HG03175 (cell line): Measurements from ENCODE around the gene DCAF8L2.
"Not testable (repeated sequence)": the region's sequence is repeated elsewhere in the genome, so short reads cannot be mapped to it uniquely, and the experiment has no call there.

Experiments used
- ATAC-seq: cut with Tn5 transposase; IDR thresholded peaks from one replicate; pipeline ENCODE4 v1.9.1; 2021; ENCODE audit warnings: mild to moderate bottlenecking, moderate library complexity; ENCODE audit not compliant: unreplicated experiment

DCAF8L2 gene

DNA sequence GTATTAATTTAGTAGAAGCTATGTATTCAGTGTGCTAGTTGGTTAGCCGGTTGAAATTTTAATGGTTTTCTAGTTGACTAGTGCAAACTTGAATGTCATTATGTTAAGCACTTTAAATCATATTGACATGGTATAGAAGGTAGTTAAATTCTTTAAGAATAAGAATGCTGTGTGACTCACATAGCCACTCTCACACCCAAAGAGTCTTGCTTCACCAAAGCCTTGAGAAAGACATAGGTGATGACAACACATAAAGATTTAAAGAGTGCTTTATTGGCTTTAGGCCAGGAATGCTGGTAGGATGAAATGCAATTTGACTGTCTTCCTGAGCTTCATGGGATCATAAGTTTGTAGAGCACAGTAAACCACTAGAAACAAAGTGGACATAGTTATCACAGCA lies 85.3 kb downstream of the DCAF8L2 start:
- ATAC-seq, result no peak

- no peak for ATAC-seq
Observed at GRCh38 chrX:27679281-27679680, 89.1 kb downstream of the DCAF8L2 start.

GRCh38 chrX:27680726-27681125 lies 90.6 kb downstream of the DCAF8L2 start:
- no peak for ATAC-seq

GRCh38 chrX:27683566-27684208 lies 93.5 kb downstream of the DCAF8L2 start:
- ATAC-seq, result not testable (repeated sequence)

DNA sequence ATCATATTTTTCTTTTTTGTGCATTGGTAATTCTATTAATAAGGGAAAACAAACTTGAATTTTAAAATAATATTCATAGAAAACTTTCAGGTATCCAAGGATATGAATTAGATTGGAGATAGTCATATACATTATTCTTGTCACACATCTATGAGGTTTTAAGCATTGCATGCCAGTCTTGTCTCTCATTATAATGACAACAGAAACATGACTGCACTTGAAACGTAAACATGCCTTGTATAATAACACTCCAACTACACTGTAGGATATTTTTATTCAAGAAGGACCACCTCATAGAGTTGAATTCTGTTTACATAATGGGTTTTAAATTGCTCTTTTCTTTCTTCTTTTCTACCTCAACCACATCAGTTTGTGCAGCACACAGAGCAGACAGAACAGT lies 104.5 kb downstream of the DCAF8L2 start:
- no peak for ATAC-seq

DNA sequence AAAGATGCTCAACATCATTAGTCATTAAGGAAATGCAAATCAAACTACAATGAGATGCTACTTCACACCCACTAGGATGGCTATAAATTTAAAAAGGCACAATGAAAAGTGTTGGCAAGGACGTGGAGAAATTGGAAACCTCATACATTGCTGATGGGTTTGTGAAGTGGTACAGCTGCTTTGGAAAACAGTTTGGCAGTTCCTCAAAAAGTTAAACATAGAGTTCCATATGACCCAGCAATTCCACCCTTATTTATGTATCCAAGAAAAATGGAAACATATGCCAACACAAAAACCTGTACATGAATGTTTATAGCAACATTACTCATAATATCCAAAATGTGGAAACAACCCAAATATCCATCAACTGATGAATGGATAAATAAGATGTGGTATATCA lies 116.4 kb downstream of the DCAF8L2 start:
- no peak for ATAC-seq

DNA sequence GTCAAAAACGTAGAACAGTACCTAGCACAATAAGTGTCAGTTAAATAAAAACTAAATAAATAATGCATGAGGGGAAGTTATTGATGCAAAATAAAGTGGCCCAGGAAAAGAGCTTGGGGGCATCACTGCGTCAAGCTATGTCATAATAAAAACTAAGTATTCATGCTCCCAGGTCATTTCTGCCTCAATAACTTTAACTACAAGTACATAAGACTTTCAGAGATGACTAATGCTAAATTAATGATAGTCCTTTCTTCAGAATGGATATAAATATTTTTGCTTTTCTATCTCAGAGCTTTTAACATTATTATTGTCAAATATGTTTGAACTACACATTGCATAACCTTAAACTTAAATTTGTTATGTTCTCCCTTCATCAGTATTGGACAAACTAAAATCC lies 125.5 kb downstream of the DCAF8L2 start:
- no peak for ATAC-seq

- ATAC-seq, result no peak
Observed at GRCh38 chrX:27728291-27728690, 138.1 kb downstream of the DCAF8L2 start.

DNA sequence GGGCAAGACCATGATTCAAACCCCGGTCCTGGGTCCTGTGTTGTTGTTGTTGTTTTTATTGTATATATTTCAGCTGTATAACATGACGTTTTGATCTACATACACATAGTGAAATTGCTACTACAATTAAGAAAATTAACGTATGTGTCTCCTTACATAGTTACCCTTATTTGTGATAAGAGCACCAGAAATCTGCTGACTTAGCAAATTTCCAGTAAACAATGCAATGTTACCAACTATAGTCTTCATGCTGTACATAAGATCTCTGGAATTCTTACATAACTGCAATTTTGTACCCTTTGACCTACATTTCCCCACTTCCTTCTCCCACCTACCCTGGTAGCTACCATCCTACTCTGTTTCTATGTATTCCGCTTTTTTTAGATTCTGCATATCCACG lies 141.8 kb downstream of the DCAF8L2 start:
- no peak for ATAC-seq

DNA sequence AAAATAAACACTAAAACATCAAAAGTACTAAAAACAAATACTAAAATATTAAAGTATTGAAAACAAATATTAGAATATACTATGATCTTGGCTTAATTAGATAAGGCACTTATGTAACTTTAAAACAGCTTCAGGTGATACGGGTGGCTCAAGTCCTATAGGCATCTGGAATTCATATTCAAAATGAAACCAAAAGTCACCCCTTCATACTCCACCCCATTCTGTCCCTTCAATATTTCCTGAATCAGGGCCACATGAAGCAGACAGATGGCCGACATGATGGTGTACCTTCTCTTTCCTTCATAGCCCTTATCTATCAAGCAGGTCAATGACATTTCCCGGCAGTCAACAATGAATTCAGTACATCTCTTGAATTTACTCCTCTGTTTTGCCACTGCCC lies 145.8 kb downstream of the DCAF8L2 start:
- no peak for ATAC-seq

DNA sequence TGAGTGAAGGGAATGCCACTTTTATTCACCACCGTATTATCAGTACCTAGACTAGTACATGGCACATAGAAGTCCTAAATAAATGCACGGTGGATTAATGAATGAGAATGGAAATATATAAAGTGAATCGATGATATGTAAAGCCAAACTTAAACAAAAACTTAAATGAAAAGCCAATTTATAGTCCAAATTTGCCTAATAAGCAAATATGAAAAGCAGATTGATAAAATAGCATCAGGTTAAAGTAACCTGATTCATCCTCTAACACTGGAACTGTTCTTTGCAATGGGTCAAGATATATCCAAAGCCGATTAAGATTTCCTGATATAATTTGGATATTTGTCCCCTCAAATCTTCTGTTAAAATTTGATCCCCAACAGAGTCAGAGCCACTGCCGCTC lies 150.8 kb downstream of the DCAF8L2 start:
- no peak for ATAC-seq

GRCh38 chrX:27743521-27743920 lies 153.4 kb downstream of the DCAF8L2 start:
- not testable (repeated sequence) for ATAC-seq

DNA sequence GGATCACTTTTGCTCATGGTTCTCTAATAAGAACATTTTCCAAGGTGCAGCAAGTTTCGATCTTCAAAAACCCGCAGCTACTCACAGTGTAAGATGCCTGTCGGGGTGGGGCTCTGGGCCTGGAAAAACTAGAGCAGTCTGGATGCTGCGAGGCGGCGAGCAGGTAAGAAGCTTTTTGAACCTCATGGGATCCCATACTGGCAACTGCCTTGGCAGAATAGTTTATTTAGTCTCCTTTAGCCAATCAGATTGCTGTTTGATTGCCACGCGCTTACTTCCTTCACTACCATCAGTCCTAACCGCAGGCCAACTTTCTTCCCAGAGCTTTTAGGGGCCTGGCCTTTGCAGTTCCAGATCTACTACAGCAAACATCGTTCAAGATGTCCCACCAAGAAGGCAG lies 156.4 kb downstream of the DCAF8L2 start:
- no peak for ATAC-seq

DNA sequence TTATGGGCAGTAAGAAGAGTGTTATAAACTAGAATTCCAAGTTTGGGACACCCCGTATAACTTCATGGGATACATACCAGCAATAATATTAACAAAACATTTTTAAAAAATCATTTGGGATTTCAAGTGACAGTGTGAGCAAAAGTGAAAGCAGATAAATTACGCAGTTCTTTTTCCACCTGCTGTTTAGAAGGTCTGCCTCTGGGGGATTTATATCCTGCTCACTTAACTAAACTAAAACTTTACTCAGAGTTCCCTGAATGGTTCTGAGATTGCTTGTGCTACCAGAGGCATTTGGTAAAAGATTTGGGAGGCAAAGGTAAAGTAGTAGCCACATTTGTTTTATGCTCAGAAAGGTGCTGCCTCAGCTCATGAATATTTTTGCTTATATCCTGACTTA lies 160.2 kb downstream of the DCAF8L2 start:
- not testable (repeated sequence) for ATAC-seq

- ATAC-seq, result no peak
Observed at GRCh38 chrX:27751976-27752375, 161.8 kb downstream of the DCAF8L2 start.

DNA sequence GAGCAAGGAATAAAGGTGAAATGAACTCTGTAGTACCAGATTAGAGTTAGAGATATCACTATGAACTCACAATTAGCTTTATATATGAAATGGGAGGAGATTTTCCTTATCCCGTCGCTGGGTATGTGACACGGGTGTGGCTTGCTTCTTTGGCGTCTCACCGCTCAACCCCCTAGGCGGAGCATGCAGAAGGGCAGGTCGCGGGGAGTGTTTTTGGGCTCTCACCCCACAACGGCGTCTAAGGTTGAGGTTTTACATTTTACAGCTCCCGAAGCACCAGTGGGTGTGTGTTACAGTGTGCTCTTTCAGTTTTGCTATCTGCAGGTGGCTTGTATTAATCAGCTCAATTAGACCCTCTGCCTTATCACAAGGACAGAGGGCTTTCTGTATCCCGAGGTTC lies 175.6 kb downstream of the DCAF8L2 start:
- no peak for ATAC-seq

DNA sequence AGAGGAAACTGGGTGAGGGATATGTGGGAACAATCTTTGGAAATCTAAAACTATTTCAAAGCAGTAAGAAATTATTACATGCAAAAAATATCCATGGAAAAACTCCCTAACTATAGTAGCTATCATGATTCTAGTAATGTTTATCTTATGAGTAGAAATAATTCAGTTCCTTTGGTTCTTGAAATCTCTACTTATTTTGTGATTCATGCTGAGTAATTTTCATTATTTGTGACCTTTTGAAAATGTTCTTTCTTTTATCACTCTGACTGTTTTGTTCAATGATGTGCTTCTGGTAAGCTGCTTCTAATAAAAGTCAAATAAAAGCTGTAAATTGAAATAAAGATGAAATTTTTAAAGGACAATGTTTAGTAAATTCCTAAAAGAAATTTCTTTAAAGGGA lies 177.2 kb downstream of the DCAF8L2 start:
- no peak for ATAC-seq

DNA sequence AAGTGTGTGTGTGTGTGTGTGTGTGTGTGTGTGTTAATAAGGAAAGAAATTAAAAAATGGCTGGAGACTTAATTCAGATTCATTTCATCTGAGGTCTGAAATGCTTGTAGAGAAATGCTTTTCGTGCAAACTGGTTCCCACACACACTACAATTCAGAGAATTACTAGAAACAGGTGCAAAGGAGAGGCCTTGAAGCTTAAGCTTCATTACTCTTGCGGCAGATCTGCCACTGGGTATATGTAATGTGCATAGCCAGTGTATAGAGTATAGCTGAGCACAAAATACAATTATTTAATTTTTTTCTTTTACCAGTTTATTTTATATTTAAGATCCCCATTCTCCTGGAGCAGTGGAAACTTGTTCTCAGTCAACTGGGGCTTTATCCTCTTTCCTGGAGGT lies 185.8 kb downstream of the DCAF8L2 start:
- ATAC-seq, result no peak

DNA sequence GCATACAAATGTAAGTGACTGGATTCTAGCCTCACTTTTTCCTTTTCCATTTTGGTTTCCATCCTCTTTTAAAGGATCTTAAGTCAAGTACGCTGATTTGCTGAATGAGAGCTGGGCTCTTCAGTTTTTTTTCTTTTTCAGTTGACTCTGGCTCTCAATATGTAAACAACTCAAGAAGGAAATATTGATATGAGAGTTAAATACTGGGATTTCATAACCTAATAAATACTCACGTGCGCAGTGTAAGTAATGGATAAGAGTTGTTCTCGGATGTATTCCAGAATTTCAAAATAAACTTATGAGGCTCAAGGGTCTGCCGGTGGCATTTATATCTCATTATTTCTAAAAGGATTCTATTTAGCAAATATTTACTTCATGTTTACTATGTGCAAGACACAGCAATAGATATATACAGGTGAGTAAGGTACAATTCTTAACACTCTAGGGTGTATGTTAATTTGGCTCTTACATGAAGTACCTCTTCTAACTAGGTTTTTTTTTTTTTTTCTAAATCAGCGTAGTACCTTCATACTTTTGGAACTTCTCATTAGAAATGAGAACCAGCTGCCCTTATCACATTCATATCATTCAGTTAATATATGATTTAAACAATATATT lies 206.6 kb downstream of the DCAF8L2 start:
- ATAC-seq, result no peak

DNA sequence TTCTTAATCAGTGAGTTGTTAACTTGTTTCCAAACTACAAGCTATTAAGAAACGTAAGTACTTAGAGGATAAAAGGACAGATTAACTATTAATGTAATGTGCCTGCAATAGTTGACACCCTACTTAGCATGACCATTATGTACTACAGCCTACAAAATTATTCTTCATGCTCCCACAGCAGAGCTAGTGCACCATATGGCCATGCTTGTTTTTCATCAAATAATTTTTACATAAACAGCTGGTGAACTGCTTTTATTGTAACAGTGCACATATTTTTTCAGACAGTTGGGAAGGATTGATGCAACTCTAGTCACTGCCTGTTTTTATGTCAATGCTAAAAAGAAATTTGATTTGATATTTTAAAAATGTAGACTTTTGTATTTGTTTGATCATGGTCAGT lies 207.4 kb downstream of the DCAF8L2 start:
- no peak for ATAC-seq
